NCI-H345 treated with DMSO at 0.1 percent for 48 hours (cell line): ENCODE results near the gene MIR17HG.
"Not testable (repeated sequence)": the region's sequence is repeated elsewhere in the genome, so short reads cannot be mapped to it uniquely, and the experiment has no call there.

Experiments used
- DNase-seq: peaks from one replicate; lab custom pipeline; 2025; ENCODE audit not compliant: unreplicated experiment; lab: John Stamatoyannopoulos, UW

MIR17HG gene

DNA sequence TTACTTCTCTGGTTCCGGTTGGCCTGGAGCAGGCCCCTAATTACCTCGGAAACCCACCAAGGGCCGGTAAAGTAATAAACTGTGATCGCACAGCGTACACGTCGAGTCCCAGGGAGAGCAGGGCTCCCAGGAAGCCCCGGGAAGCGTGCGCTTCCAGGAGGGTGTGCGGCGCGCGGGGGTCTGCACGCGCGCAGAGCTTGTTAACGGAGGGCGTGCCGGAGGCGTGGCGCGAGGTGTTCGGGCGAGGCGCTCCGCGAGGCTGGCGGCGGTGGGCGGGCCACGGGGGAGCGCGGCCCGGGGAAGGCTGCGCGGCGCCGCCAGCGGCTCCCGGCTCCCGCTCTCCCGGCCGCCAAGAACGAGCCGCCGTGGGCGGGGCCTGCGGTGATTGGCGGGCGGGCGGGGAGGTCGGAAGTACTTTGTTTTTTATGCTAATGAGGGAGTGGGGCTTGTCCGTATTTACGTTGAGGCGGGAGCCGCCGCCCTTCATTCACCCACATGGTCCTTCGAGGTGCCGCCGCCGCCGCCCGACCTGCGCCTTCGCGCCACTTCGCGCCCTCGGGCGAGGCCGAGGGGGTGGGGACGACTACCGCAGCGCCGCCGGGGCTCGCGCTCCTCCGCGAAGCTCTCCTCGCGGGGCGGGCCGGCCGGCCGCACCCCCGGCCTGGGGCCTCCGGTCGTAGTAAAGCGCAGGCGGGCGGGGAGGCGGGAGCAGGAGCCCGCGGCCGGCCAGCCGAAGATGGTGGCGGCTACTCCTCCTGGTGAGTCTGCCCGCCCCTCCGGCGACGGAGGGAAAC lies at the start of gene MIR17HG:
Gene MIR17HG (plus strand): TSS at position 486 of the 794 bp plus-strand sequence.
- peak; percentile 80 for DNase-seq

DNA sequence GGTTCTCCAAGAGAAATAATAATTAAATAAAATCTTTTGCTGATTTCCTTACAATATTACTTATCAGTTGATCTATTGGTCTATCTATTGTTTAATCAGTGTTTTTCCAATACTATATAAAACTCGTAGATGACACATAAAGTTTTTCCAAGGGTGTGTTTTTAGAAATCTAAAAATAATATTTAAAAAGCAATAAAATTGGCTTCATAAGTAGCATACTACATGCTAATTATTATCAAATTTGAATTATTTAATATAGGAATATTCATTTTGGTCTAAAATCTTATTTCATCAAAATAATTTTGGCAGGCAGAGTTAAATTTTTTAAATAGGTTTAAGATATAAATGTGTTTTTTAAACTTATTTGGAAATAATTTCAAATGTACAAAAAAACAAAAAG lies 49.4 kb upstream of the MIR17HG start:
- no peak for DNase-seq

- no peak for DNase-seq
Observed at GRCh38 chr13:91302111-91302510, 45.4 kb upstream of the MIR17HG start.

DNA sequence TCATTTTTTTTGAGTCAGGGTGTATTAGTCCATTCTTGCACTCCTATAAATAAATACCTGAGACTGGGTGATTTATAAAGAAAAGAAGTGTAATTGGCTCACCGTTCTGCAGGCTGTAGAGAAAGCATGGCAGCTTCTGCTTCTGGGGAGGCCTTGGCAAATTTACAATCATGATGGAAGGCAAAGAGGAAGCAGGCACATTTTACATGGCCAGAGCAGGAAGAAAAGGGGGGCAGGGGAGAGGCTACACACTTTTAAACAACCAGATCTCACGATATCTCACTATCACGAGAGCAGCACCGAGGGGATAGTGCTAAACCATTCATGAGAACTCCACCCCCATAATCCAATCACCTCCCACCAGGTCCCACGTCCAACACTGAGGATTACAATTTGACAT lies 44.5 kb upstream of the MIR17HG start:
- DNase-seq, result no peak

- DNase-seq, result no peak
Observed at GRCh38 chr13:91304741-91305140, 42.7 kb upstream of the MIR17HG start.

DNA sequence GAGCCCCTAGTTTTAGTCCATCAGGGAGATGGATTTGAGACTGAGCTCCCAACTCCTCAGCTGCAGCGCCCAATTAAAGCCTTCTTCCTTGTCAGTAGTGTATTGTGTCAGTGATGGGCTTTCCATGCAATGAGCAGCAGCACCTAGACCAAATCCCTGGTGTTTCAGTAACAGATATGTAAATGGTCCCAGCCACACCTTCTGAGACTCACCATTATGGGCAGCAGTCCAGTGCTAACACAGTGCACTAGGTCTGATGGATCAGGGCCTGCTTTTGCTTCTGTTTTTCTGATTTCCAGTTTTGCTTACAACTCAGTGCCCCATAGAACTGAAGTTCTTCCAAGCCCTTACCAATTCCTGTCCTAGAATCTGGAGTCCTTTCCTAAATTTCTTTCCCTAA lies 41.8 kb upstream of the MIR17HG start:
- no peak for DNase-seq

DNA sequence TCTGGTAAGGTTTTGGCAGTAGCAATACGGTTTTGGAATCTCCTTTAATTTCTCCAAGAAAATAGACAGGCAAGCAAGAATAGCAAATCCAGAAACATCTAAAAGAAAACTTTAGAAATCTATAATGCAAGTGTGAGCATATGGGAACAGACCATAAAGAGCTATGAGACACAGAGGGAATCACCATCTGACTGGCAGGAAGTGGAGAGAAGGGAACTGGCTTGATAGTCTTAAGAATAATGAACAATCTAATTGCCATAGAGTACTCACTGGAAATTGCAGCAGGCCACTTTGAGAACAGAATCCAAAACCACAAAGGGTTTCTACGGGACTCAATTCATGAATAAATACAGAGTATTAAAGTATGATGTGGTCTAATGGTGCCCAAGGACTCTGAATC lies 39.6 kb upstream of the MIR17HG start:
- no peak for DNase-seq

DNA sequence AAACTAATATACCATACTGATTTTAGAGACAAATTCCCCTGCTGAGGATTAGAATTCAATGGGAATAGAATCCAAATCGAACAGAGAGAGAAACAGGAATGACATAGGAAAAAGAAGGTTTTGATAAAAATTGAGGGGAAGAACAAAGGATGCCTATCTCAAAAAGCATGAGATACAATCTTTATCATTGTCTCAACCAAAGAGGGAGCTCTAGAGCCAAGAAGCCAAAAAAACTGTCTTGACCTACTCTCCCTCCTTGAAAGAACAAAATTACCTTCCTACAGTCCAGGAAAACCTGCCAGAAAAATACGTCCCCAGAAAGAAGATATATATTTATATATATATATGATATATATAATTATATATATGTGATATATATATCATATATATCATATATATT lies 39.2 kb upstream of the MIR17HG start:
- DNase-seq, result no peak

- no peak for DNase-seq
Observed at GRCh38 chr13:91311491-91311890, 36.0 kb upstream of the MIR17HG start.

DNA sequence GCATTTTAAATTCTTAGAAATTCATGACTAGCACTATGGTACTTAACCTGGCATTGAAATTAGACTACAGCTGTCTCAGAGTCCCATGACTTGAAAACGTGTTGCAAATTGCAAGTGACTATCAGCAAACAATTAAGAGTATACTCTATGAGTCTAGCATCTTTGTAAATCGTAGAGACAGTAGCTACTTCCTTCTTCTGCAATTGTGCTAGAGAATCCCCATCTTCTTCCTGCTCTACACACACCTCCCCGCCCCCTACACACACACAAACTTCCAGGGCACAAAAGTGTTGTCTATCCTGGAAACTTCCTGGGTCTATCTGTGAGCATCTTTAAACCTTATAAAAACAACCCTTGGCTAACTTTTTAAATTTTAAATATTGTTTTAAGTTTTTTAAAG lies 35.2 kb upstream of the MIR17HG start:
- no peak for DNase-seq

DNA sequence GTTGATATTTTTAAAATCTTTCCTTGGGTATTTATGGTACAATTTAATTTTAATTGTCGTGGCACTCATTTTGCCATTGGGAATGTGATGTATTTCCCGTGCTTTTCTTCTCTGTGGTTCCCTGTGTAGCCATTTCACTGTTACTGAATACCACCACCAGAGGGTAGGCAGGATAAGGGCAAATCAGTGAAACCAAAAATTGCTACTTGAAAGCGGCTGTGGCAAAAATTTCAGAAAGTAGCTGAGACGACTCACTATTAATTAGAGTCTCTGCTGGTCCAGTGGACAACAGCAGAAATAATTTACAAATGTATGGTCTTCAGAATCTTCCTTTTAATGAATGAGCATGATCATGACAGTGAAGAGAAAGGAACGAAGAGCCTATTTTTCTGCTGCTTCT lies 34.4 kb upstream of the MIR17HG start:
- DNase-seq, result no peak

GRCh38 chr13:91313581-91313980 lies 33.9 kb upstream of the MIR17HG start:
- DNase-seq, result no peak

- no peak for DNase-seq
Observed at GRCh38 chr13:91314888-91315287, 32.6 kb upstream of the MIR17HG start.

- DNase-seq, result no peak
Observed at GRCh38 chr13:91318886-91319285, 28.6 kb upstream of the MIR17HG start.

GRCh38 chr13:91319996-91320395 lies 27.5 kb upstream of the MIR17HG start:
- DNase-seq, result no peak

- DNase-seq, result not testable (repeated sequence)
Observed at GRCh38 chr13:91320990-91321389, 26.5 kb upstream of the MIR17HG start.

DNA sequence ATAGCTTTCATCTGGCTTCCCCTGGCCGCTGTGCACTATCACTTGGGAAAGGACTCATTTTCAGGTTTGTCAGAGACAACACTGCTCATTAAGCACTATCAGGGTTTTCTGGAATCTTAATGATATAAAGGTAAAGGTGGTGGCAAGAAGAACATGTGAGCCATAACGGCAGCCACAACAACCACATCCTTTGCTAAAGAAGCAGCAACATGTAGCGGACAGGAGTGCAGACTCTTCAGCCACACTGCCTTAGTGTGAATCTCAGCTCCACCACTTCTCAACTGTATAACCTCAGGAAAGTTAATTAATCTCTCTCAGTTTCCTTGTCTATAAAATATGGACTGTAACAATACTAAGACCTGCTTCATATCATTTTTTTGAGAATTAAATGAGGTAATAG lies 24.1 kb upstream of the MIR17HG start:
- DNase-seq, result no peak

- DNase-seq, result no peak
Observed at GRCh38 chr13:91326146-91326545, 21.3 kb upstream of the MIR17HG start.

- no peak for DNase-seq
Observed at GRCh38 chr13:91328726-91329125, 18.8 kb upstream of the MIR17HG start.

GRCh38 chr13:91329733-91330132 lies 17.8 kb upstream of the MIR17HG start:
- DNase-seq, result no peak

DNA sequence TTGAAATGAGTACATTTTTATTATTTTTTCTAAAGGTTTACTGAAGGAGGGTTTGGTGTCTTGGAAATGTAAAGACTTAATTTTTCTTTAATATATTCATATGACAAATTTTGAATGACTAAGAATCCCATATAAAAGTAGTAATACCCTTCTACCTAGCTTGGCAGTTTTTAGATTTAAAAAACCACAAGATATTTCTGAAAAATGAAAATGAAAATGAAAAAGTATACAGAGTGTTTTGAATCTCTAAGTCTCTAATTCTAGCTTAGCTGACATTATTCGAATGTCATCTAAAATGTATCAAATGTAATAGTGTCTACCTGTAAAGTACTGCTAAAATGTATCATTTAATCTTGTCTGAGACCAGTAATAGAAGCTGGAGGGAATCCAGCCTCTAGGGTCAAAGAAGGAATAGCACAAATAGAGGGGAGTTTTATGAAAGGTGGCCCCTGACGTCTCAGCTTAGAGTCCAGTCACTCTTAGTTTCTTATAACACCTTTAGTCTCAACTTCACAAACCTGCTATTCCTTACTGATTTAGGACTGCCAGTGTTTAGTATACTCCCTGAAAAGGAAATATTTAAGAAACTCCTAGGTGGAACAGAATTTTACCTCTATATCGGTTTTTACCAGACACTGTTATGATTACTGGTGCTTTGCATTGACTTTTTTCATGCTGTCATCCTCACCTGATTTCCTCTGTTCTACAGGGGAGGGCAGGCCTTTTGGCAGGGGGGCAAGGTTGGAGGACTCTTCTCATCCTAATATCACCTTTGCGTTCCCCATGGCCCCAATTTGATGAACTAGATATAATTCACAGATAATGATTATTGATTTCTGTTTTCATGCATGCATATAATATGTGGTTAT lies 16.2 kb upstream of the MIR17HG start:
- no peak for DNase-seq

GRCh38 chr13:91346062-91346461 lies 1.4 kb upstream of the MIR17HG start:
- DNase-seq, result no peak
